ENCODE measurements around the gene CBLN3. TPM values are rescaled to one million over a fixed set of nuclear protein-coding genes. Genes with fewer than 3 reads are reported as not detected.
A peak's percentile ranks its signal among the peaks of the same experiment; 100 is the strongest.

The CBLN3 gene
- total RNA-seq, 4 donors from 2014 or later, result 0.13 to 0.95 (median 0.85) TPM; not detected in 1

- H3K27me3 ChIP-seq, result no peaks in the 10 kb centered on the region
- 56 to 62% methylated on average over 9 of the region's 9 CpGs for WGBS, 2 donors
- no peaks in the 10 kb centered on the region for H3K9me3 ChIP-seq
- no peak for DNase-seq
- peaks cover 26 to 80% (median 30%) of the 10 kb centered on the region in 3 donors for H3K36me3 ChIP-seq
- intact Hi-C loops (cut with DNase I), result no loop called here
- TF ChIP-seq POLR2A (IDR thresholded peaks at IDR 0.05) (no peak), CTCF (IDR thresholded peaks at IDR 0.05) (no peak)
- H3K4me3 ChIP-seq, result no peak overlapping the region
- H3K27ac ChIP-seq, result peak overlapping the region in 2 of 4 donors; percentile 70 to 78
- peaks cover 25 to 73% (median 37%) of the 10 kb centered on the region in 3 donors for H3K4me1 ChIP-seq
Measured at GRCh38 chr14:24438223-24439097, 9.0 kb upstream of the CBLN3 start.

- Histone ChIP-seq H3K27me3 (no peaks in the 10 kb centered on the region), H3K4me1 (peaks cover 25 to 73% (median 39%) of the 10 kb centered on the region in 3 donors), H3K9me3 (no peaks in the 10 kb centered on the region), H3K4me3 (no peak overlapping the region), H3K27ac (peak overlapping the region in 3 of 4 donors; percentile 69 to 78 (median 70)), H3K36me3 (peaks cover 33 to 88% (median 35%) of the 10 kb centered on the region in 3 donors)
- WGBS, 2 donors, result 80 to 81% methylated on average over 2 of the region's 2 CpGs
- DNase-seq, result no peak
- TF ChIP-seq POLR2A (IDR thresholded peaks at IDR 0.05), result no peak
- no peak for TF ChIP-seq CTCF (IDR thresholded peaks at IDR 0.05)
- intact Hi-C loops (cut with DNase I), result no loop called here
Measured at GRCh38 chr14:24437736-24438067, 8.2 kb upstream of the CBLN3 start.

DNA sequence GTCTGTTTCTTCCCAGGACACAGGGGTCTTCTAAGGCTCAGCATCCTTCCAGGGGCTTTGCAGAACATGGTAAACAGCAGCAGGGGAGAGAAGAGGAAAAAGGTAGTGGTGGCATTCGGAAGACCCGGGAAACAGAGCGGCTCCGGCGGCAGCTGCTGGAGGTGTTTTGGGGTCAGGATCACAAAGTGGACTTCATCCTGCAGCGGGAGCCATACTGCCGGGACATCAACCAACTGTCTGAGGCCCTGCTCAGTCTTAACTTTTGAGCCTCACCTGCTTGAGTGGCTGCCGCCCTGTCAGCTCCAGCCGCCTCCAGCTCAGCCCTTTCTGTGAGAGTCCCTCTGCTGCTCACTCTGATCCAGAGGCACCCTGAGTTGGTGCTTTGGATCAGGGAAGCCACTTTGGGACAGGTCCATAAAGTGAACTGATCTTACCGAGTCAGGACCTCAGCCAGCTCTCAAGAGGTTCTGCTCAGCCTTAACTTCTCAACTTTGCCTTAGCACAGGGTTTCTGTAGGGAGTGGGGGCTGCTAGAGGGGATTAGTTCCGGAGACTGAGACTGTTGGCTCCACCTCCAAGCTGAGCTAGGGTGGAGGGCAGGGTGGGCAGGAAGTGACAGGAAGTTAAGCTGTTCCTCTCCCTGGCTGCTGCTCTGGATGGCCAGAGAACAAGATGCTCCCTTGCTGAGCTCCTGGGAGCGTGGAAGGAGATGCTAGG lies 7.7 kb upstream of the CBLN3 start:
- TF ChIP-seq POLR2A (IDR thresholded peaks at IDR 0.05) (no peak), CTCF (IDR thresholded peaks at IDR 0.05) (no peak)
- peaks cover 38 to 93% (median 40%) of the 10 kb centered on the region in 3 donors for H3K36me3 ChIP-seq
- 65 to 76% methylated on average over 8 to 9 of the region's 12 CpGs for WGBS, 2 donors
- H3K9me3 ChIP-seq, result no peaks in the 10 kb centered on the region
- peaks cover 28 to 77% (median 44%) of the 10 kb centered on the region in 3 donors for H3K4me1 ChIP-seq
- H3K27me3 ChIP-seq, result no peaks in the 10 kb centered on the region
- H3K27ac ChIP-seq, result peak overlapping the region in 3 of 4 donors; percentile 69 to 78 (median 70)
- no peak overlapping the region for H3K4me3 ChIP-seq
- intact Hi-C loops (cut with DNase I), result no loop called here
- DNase-seq, result no peak

- intact Hi-C loops (cut with DNase I), result no loop called here
- WGBS, 2 donors, result 30 to 56% methylated on average over 4 to 5 of the region's 5 CpGs
- DNase-seq, result no peak
- no peak overlapping the region for H3K4me3 ChIP-seq
- no peaks in the 10 kb centered on the region for H3K27me3 ChIP-seq
- H3K27ac ChIP-seq, result peak overlapping the region; percentile 33 to 78 (median 70)
- no peaks in the 10 kb centered on the region for H3K9me3 ChIP-seq
- H3K4me1 ChIP-seq, result peaks cover 29 to 77% (median 48%) of the 10 kb centered on the region in 3 donors
- no peak for TF ChIP-seq POLR2A (IDR thresholded peaks at IDR 0.05)
- peak; percentile 78 to 87 (median 80) for TF ChIP-seq CTCF (IDR thresholded peaks at IDR 0.05)
- peaks cover 41 to 99% (median 41%) of the 10 kb centered on the region in 3 donors for H3K36me3 ChIP-seq
Measured at GRCh38 chr14:24436355-24437019, 7.0 kb upstream of the CBLN3 start.
